BE2C (cell line): Measurements from ENCODE around the gene EDNRB.

Source experiments
- DNase-seq: peaks from one replicate; pipeline ENCODE4 v3.0.0-alpha.2; 2020
- H3K27me3 ChIP-seq: fragments of 250-450 bp; sonication (Bioruptor Pico); 2 replicates; pipeline ENCODE4 v1.5.1; 2020; ENCODE audit warnings: mild to moderate bottlenecking
- H3K36me3 ChIP-seq: fragments of 250-450 bp; sonication (Bioruptor Pico); 2 replicates; pipeline ENCODE4 v1.5.1; 2020; ENCODE audit warnings: mild to moderate bottlenecking
- H3K4me1 ChIP-seq: fragments of 250-450 bp; sonication (Bioruptor Pico); 2 replicates; pipeline ENCODE4 v1.5.1; 2020
- H3K4me3 ChIP-seq: 2 replicates; pipeline ENCODE4 v1.5.1; 2011; ENCODE audit warnings: low read depth, low read length
- H3K9me3 ChIP-seq: fragments of 250-450 bp; sonication (Bioruptor Pico); 2 replicates; pipeline ENCODE4 v1.5.1; 2020
- CTCF ChIP-seq: IDR thresholded peaks from 2 replicates; pipeline ENCODE4 v1.5.1; 2012; ENCODE audit warnings: mild to moderate bottlenecking, low read depth, low read length

The EDNRB gene

GRCh38 chr13:77878190-77878589, 40.4 kb downstream of the EDNRB start:
- TF ChIP-seq CTCF: no peak
- no peak for DNase-seq
- Histone ChIP-seq H3K4me3 (no peak overlapping the region), H3K4me1 (no peaks in the 10 kb centered on the region), H3K27me3 (peaks cover 3% of the 10 kb centered on the region; the same call in 1 of the 2 replicates), H3K9me3 (no peaks in the 10 kb centered on the region), H3K36me3 (no peaks in the 10 kb centered on the region)

- H3K4me3 ChIP-seq: no peak overlapping the region
- peaks cover 3% of the 10 kb centered on the region; the same call in 1 of the 2 replicates for H3K27me3 ChIP-seq
- no peak for TF ChIP-seq CTCF
- H3K4me1 ChIP-seq: no peaks in the 10 kb centered on the region
- no peak for DNase-seq
- H3K9me3 ChIP-seq: no peaks in the 10 kb centered on the region
- H3K36me3 ChIP-seq: no peaks in the 10 kb centered on the region
Measured at GRCh38 chr13:77876176-77876575, 42.5 kb downstream of the EDNRB start.

GRCh38 chr13:77874406-77874805, 44.2 kb downstream of the EDNRB start:
- Histone ChIP-seq H3K9me3 (no peaks in the 10 kb centered on the region), H3K4me3 (no peak overlapping the region), H3K27me3 (peaks cover 3% of the 10 kb centered on the region; the same call in 1 of the 2 replicates), H3K36me3 (no peaks in the 10 kb centered on the region), H3K4me1 (no peaks in the 10 kb centered on the region)
- TF ChIP-seq CTCF: no peak
- no peak for DNase-seq

- H3K4me3 ChIP-seq: no peak overlapping the region
- no peaks in the 10 kb centered on the region for H3K36me3 ChIP-seq
- TF ChIP-seq CTCF: no peak
Measured at GRCh38 chr13:77872995-77873394, 45.6 kb downstream of the EDNRB start.

GRCh38 chr13:77871596-77871995, 47.0 kb downstream of the EDNRB start:
- H3K36me3 ChIP-seq: no peaks in the 10 kb centered on the region
- TF ChIP-seq CTCF: no peak
- H3K27me3 ChIP-seq: peaks cover 3% of the 10 kb centered on the region; the same call in 1 of the 2 replicates
- no peak for DNase-seq
- H3K4me1 ChIP-seq: no peaks in the 10 kb centered on the region
- H3K4me3 ChIP-seq: no peak overlapping the region
- H3K9me3 ChIP-seq: no peaks in the 10 kb centered on the region

More at GRCh38 chr13:77872995-77873394, 45.6 kb downstream of the EDNRB start:
- no peaks in the 10 kb centered on the region for H3K4me1 ChIP-seq
- H3K9me3 ChIP-seq: no peaks in the 10 kb centered on the region
- peaks cover 3% of the 10 kb centered on the region; the same call in 1 of the 2 replicates for H3K27me3 ChIP-seq
- no peak for DNase-seq

- no peak for TF ChIP-seq CTCF
- DNase-seq: no peak
- Histone ChIP-seq H3K27me3 (no peaks in the 10 kb centered on the region), H3K9me3 (no peaks in the 10 kb centered on the region), H3K36me3 (no peaks in the 10 kb centered on the region), H3K4me1 (no peaks in the 10 kb centered on the region), H3K4me3 (no peak overlapping the region)
Measured at GRCh38 chr13:77868717-77869116, 49.9 kb downstream of the EDNRB start.
